A172 (cell line): ENCODE measurements around the gene SORL1-AS1.
"Not testable (repeated sequence)": the region's sequence is repeated elsewhere in the genome, so short reads cannot be mapped to it uniquely, and the experiment has no call there.

ENCODE experiments used
- DNase-seq: peaks from one replicate; pipeline ENCODE4 v3.0.0-alpha.2; 2015; ENCODE audit warnings: low spot score

Gene SORL1-AS1

GRCh38 chr11:121452609-121453150 lies at the start of gene SORL1-AS1:
Gene SORL1-AS1, minus strand, starts transcription at chr11:121452967.
- no peak for DNase-seq

DNA sequence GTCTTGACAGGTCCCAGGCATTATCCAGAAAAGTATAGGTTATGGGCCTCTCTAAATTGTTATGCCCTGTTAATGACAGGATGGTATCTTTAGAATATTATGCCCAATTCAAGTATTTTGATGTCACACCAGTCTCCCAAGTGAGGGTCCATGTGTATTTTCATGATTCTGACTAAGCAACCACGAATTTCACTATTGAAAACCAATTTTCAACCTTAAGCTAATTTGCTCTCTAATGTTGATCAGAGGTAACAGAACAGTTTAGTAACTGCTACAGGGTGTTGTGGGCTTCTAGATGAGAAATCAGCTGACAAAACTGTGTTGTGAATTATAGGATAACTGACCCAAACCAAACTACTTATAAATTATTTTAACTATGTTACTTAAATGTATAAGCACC lies 48.0 kb upstream of the SORL1-AS1 start:
- no peak for DNase-seq

DNA sequence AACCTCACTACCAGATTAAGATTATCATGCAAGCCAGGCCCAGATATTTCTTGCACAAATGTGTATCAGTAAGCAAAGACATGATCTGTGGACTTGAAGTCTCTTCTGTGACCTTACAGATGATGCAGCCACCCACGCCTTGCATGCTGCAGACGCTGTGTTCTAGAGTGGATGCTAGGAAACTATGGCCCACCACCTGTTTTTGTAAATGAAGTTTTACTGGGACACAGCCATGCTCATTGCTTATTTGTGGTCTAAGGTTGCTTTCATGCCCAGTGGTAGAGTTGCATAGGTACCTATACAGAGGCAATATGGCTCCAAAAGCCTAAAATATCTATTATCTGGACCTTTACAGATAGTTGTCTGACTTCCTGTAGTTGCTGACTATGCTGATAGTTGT lies 47.5 kb upstream of the SORL1-AS1 start:
- DNase-seq, result no peak

GRCh38 chr11:121499405-121499804 lies 46.6 kb upstream of the SORL1-AS1 start:
- no peak for DNase-seq

DNA sequence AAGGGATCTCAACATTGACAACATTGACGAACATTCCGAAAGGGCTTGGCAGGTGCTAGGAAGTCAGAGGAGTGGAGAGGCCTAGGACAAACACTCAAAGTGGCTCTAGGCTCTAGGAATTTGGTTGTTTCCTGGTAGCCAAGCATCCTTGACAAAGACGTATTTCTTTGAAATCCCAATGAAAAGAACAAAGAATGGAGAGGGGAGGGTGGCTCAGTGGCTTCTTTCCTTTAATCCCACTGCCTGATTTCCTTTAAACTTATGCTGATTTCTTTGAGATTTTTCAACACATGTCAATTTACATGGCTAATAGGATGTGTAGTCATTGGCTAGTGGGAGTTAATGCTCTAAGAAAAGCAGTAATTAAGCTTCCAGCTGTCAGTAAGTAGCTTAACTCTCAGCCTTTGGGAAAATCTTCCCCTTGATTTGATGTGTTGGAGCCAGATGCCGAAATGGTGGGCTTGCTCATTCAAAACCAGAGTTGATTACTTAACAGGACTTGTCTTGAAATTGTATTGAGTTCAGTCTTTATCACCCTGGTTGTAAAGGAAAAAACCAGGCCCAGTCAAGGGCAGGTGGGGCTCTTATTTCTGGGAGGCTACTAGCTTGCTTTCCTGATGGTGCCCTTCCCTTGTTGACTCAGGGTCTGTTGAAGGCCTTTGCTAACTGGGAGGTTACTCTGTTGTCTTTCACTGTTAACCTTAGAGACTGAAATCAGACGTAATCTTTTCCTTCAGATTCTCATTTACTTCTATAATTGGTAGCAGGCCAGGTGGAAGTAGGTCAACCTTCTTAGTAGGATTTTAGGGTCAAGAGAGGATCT lies 44.6 kb upstream of the SORL1-AS1 start:
- no peak for DNase-seq

DNA sequence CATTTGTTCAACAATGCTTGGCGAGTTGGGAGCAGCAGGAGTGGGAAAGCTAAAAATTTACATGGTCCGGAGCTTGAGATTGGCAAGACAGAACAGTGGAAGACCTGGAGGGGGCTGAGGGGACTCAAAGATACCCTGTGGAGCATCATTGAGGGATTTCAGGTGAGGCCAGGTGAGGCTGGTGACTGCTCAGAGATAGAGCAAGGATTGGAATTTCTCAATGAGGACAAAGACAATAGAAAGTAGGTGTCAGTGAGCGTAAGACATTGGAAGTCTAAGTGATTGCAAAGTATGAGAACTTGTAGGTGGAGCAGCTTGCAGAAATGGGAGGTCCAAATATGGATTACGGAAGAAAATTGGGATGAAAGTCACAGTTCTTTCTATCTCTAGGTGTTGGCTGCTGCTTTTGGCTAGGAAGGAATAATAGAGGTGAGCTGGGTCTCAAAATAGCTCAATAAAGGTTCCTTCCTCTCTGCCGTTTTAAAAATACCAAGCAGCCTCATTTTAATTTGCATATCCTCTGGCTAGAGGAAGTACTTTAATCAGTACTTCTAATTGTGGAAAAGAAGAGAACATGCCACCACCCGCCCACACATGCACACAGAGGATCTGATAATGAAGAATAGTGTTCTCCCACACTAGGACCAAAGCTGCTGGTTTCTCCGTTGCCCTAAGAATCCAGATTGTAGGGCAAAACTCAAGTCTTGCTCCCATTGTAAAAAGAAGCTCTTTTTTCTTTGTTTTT lies 41.8 kb upstream of the SORL1-AS1 start:
- DNase-seq, result no peak

- no peak for DNase-seq
Measured at GRCh38 chr11:121489823-121490222, 37.1 kb upstream of the SORL1-AS1 start.

DNA sequence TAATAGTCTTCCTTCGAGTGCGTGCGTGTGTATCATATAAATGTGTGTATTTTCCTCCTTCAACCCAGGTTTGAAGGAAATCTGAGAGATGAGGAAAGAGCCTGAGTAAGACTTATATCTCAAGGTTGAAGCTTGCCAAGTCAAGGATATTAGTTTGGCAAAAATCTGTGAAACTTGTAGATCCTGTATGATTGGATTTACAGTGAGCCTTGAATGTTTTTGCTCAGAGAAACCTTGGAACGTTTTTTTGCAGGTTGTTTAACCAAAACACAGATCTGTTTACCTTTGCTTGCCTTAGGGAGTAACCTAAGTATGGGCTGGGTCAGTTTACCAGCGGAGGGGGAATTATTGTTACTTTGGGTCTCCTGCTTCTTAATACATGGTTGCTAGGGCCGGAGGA lies 35.9 kb upstream of the SORL1-AS1 start:
- no peak for DNase-seq

DNA sequence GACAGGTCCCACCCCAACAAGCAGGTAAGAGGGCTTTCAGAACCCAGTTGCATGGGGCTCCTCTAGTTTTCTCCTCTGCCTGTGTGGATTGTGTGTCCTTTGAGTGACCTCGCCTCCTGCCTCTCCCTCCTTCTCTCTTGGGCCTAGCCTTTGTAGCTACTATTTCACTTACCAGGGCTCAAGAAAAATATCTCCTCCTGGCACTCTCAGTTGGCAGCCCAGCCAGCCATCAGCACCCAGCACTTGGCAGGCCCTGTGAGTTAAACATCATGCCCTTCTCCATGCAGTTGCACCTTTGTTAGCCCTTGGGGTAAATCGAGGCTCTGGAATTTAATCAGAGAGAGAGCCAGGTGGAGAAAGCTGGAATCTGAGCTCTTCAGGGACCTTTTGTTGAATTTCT lies 35.4 kb upstream of the SORL1-AS1 start:
- DNase-seq, result no peak

- no peak for DNase-seq
Measured at GRCh38 chr11:121487191-121487590, 34.4 kb upstream of the SORL1-AS1 start.

GRCh38 chr11:121486054-121486453 lies 33.3 kb upstream of the SORL1-AS1 start:
- no peak for DNase-seq

DNA sequence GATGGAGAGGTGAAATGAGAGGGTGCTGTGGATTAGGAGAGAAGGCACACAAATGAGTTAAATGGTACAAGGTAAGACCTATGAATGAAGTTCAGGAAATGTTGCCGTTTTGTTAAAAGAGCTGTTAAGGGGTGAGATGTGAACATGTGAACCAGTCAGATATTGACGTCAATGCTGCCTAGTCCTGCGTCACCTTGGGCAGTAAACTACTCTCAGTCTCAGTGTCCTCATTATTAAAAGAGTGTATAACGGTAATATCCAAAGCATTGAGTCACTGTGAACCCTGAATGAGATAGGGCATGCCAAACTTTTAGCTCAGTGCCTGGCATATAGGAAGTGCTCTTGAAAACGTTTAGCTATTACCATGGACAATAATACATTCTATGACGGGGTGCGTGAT lies 32.4 kb upstream of the SORL1-AS1 start:
- DNase-seq, result no peak

GRCh38 chr11:121483805-121484480 lies 31.2 kb upstream of the SORL1-AS1 start:
- no peak for DNase-seq

DNA sequence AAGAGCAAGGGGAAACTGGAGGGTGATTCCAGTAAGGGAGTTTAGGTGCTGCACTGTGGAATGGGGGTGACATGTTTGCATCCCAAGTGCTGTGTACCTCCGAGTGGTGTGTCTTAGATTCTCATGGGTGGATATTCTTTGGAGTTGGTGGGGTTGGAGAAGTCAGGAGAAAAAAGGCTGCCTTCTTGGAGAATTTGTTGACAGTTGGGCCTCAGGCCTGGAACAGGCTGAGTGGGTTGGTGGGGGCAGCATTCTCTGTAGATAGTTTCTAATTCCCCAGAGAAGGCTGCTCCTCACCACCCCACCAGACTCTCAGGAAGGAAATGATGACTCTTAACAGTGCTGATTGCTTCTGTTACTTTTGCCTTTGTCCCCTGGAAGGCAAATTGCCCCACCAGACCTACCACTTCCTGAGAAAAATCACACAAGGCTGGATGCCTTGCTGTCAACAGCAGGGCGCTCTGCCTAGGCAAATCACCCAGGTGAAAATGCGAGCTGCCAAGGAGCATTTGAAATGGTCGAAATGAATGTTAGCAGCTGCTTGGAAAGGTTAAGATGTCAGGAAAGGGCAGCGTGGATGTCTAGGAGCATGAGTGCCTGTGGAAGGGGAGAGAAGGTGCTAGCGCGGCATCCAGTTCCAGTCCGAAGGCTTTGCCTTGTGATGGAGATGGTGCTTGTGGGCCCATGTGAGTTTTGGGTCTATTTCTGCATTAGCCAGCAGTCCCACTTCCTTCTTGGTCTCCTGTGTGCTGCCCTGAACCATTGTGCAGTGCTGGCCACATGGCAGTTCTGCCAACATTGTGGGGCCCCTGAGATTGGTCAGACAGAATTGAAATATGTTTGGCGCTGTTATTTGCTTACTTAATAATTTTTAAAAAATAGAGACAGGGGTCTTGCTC lies 29.7 kb upstream of the SORL1-AS1 start:
- no peak for DNase-seq

GRCh38 chr11:121481484-121482230 lies 28.9 kb upstream of the SORL1-AS1 start:
- DNase-seq, result not testable (repeated sequence)

- no peak for DNase-seq
Measured at GRCh38 chr11:121479698-121480238, 27.0 kb upstream of the SORL1-AS1 start.

- DNase-seq, result no peak
Measured at GRCh38 chr11:121478895-121479697, 26.3 kb upstream of the SORL1-AS1 start.

DNA sequence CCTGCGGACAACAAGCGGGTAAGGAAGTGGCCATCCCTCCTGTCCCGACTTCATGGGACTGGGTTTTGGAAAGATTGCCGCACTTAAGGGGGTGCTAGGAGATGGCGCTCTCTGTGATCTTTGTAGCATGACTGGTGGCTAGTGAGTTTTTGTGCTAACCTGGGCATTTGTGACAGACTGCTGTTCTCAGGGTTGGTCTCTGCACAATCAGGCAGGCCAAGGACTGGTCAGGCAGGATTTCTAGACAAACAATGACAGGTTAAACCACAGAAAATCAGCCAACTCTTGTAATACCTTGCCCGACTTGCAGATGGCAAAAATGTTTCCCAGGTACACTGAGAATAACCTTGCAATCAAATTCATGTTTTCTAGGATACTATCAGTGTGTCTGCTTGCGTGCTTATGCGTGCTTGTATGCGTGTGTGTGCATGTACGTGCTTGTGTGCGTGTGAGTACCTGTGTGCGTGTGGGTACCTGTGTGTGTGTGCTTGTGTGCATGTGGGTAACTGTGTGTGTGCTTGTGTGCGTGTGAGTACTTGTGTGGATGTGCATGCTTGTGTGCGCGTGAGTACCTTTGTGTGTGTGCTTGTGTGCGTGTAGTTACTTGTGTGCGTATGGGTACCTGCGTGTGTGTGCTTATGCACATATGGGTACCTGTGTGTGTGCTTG lies 25.6 kb upstream of the SORL1-AS1 start:
- no peak for DNase-seq
